ENCODE results near the gene WNT2. TPM values are rescaled to one million over a fixed set of nuclear protein-coding genes. Genes with fewer than 3 reads are reported as not detected.

Gene WNT2
- total RNA-seq, 4 donors from 2014 or later, result not detected

GRCh38 chr7:117269417-117269816 lies 53.4 kb downstream of the WNT2 start:
- Histone ChIP-seq H3K4me3 (no peak overlapping the region), H3K36me3 (no peaks in the 10 kb centered on the region), H3K27me3 (no peaks in the 10 kb centered on the region), H3K27ac (no peak overlapping the region), H3K4me1 (no peaks in the 10 kb centered on the region), H3K9me3 (no peaks in the 10 kb centered on the region)
- DNase-seq, result no peak
- TF ChIP-seq EP300 (IDR thresholded peaks at IDR 0.05; ENCODE audit: low read depth), result no peak
- no peak for TF ChIP-seq CTCF (IDR thresholded peaks at IDR 0.05)
- no peak for TF ChIP-seq POLR2AphosphoS5 (IDR thresholded peaks at IDR 0.05)
- TF ChIP-seq POLR2A (IDR thresholded peaks at IDR 0.05), result no peak
- in situ Hi-C loops (cut with MboI; ENCODE audit: low pct_ligation_motif_present in 1 of 4, low pct_unique_long_range_greater_than_20kb in 1 of 4, low sequenced_read_pairs in 3 of 4) (no loop called here), intact Hi-C loops (cut with DNase I; ENCODE audit: low total_unique reads) (no loop called here)
- WGBS, 2 donors (ENCODE audit: low coverage in 1 of 2), result 62 to 67% methylated on average over 2 to 5 of the region's 5 CpGs

- no peak for DNase-seq
- in situ Hi-C loops (cut with MboI; ENCODE audit: low pct_ligation_motif_present in 1 of 4, low pct_unique_long_range_greater_than_20kb in 1 of 4, low sequenced_read_pairs in 3 of 4), result no loop called here
- H3K27me3 ChIP-seq, result peaks cover 3% of the 10 kb centered on the region
- no peak overlapping the region for H3K4me3 ChIP-seq
- H3K4me1 ChIP-seq, result no peaks in the 10 kb centered on the region
- H3K9me3 ChIP-seq, result no peaks in the 10 kb centered on the region
- 0 to 57% methylated on average over 1 of the region's 1 CpG for WGBS, 2 donors (ENCODE audit: low coverage in 1 of 2)
- TF ChIP-seq POLR2A (IDR thresholded peaks at IDR 0.05) (no peak), EP300 (IDR thresholded peaks at IDR 0.05; ENCODE audit: low read depth) (no peak)
- intact Hi-C loops (cut with DNase I; ENCODE audit: low total_unique reads), result no loop called here
- no peak overlapping the region for H3K27ac ChIP-seq
- H3K36me3 ChIP-seq, result no peaks in the 10 kb centered on the region
These were observed 58.1 kb downstream of the WNT2 start for GRCh38 chr7:117264716-117265115.

GRCh38 chr7:117262546-117262945 lies 60.3 kb downstream of the WNT2 start:
- intact Hi-C loops (cut with DNase I; ENCODE audit: low total_unique reads), result no loop called here

GRCh38 chr7:117259615-117260014 lies 63.2 kb downstream of the WNT2 start:
- Histone ChIP-seq H3K27ac (no peak overlapping the region), H3K36me3 (no peaks in the 10 kb centered on the region), H3K4me3 (no peak overlapping the region), H3K9me3 (no peaks in the 10 kb centered on the region), H3K27me3 (peaks cover 3% of the 10 kb centered on the region), H3K4me1 (no peaks in the 10 kb centered on the region)
- in situ Hi-C loops (cut with MboI; ENCODE audit: low pct_ligation_motif_present in 1 of 4, low pct_unique_long_range_greater_than_20kb in 1 of 4, low sequenced_read_pairs in 3 of 4) (no loop called here), intact Hi-C loops (cut with DNase I; ENCODE audit: low total_unique reads) (no loop called here)
- TF ChIP-seq POLR2AphosphoS5 (IDR thresholded peaks at IDR 0.05), result no peak
- no peak for TF ChIP-seq EP300 (IDR thresholded peaks at IDR 0.05; ENCODE audit: low read depth)
- 31 to 60% methylated on average over 1 of the region's 1 CpG for WGBS, 2 donors (ENCODE audit: low coverage in 1 of 2)
- DNase-seq, result no peak

More at GRCh38 chr7:117262546-117262945, 60.3 kb downstream of the WNT2 start:
- Histone ChIP-seq H3K27ac (no peak overlapping the region), H3K36me3 (no peaks in the 10 kb centered on the region), H3K27me3 (peaks cover 3% of the 10 kb centered on the region), H3K9me3 (no peaks in the 10 kb centered on the region), H3K4me1 (no peaks in the 10 kb centered on the region), H3K4me3 (no peak overlapping the region)
- in situ Hi-C loops (cut with MboI; ENCODE audit: low pct_ligation_motif_present in 1 of 4, low pct_unique_long_range_greater_than_20kb in 1 of 4, low sequenced_read_pairs in 3 of 4), result no loop called here
- 70 to 91% methylated on average over 1 to 2 of the region's 2 CpGs for WGBS, 2 donors (ENCODE audit: low coverage in 1 of 2)
- DNase-seq, result no peak
- TF ChIP-seq POLR2A (IDR thresholded peaks at IDR 0.05), result no peak
- no peak for TF ChIP-seq POLR2AphosphoS5 (IDR thresholded peaks at IDR 0.05)
- TF ChIP-seq CTCF (IDR thresholded peaks at IDR 0.05), result no peak
- no peak for TF ChIP-seq EP300 (IDR thresholded peaks at IDR 0.05; ENCODE audit: low read depth)

GRCh38 chr7:117251687-117252086 lies 71.2 kb downstream of the WNT2 start:
- WGBS, 2 donors (ENCODE audit: low coverage in 1 of 2), result 78 to 88% methylated on average over 4 of the region's 4 CpGs
- Histone ChIP-seq H3K27me3 (no peaks in the 10 kb centered on the region), H3K36me3 (no peaks in the 10 kb centered on the region), H3K4me3 (no peak overlapping the region), H3K9me3 (no peaks in the 10 kb centered on the region), H3K27ac (no peak overlapping the region), H3K4me1 (no peaks in the 10 kb centered on the region)
- in situ Hi-C loops (cut with MboI; ENCODE audit: low pct_ligation_motif_present in 1 of 4, low pct_unique_long_range_greater_than_20kb in 1 of 4, low sequenced_read_pairs in 3 of 4) (no loop called here), intact Hi-C loops (cut with DNase I; ENCODE audit: low total_unique reads) (no loop called here)
- DNase-seq, result no peak
- TF ChIP-seq CTCF (IDR thresholded peaks at IDR 0.05), result no peak
- TF ChIP-seq POLR2A (IDR thresholded peaks at IDR 0.05), result no peak
- no peak for TF ChIP-seq POLR2AphosphoS5 (IDR thresholded peaks at IDR 0.05)
- no peak for TF ChIP-seq EP300 (IDR thresholded peaks at IDR 0.05; ENCODE audit: low read depth)

All from transverse colon (tissue), 4 donors.